ENCODE results near the gene WIPF3.
"Not testable (repeated sequence)": the region's sequence is repeated elsewhere in the genome, so short reads cannot be mapped to it uniquely, and the experiment has no call there.

WIPF3 gene

GRCh38 chr7:29957521-29958310 lies 151.4 kb downstream of the WIPF3 start:
- no peak for DNase-seq

GRCh38 chr7:29958667-29959358 lies 152.5 kb downstream of the WIPF3 start:
- DNase-seq: no peak

GRCh38 chr7:29961611-29962010 lies 155.3 kb downstream of the WIPF3 start:
- not testable (repeated sequence) for DNase-seq

GRCh38 chr7:29962035-29962434 lies 155.7 kb downstream of the WIPF3 start:
- DNase-seq: no peak

GRCh38 chr7:29965030-29965429 lies 158.7 kb downstream of the WIPF3 start:
- DNase-seq: no peak
